ENCODE measurements around the gene SLC8A1.

DNA sequence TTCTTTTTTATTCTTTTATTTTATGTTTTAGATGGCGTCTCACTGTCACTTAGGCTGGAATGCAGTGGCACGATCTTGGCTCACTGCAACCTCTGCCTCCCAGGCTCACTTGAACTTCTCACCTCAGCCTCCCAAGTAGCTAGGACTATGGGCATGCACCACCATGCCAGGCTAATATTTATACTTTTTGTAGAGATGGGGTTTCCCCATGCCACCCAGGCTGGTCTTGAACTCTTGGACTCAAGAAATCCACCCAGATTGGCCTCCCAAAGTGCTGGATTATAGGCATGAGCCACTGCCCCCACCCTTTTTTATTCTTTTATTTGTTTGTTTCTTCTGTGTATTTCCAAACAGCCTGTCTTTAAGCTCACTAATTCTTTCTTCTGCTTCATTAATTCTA is 366.1 kb downstream of the SLC8A1 start:
- TF ChIP-seq POLR2A (IDR thresholded peaks at IDR 0.05), result no peak
- TF ChIP-seq, protein P1, sequence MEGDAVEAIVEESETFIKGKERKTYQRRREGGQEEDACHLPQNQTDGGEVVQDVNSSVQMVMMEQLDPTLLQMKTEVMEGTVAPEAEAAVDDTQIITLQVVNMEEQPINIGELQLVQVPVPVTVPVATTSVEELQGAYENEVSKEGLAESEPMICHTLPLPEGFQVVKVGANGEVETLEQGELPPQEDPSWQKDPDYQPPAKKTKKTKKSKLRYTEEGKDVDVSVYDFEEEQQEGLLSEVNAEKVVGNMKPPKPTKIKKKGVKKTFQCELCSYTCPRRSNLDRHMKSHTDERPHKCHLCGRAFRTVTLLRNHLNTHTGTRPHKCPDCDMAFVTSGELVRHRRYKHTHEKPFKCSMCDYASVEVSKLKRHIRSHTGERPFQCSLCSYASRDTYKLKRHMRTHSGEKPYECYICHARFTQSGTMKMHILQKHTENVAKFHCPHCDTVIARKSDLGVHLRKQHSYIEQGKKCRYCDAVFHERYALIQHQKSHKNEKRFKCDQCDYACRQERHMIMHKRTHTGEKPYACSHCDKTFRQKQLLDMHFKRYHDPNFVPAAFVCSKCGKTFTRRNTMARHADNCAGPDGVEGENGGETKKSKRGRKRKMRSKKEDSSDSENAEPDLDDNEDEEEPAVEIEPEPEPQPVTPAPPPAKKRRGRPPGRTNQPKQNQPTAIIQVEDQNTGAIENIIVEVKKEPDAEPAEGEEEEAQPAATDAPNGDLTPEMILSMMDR (IDR thresholded peaks at IDR 0.05), result no peak

All from breast epithelium (tissue), 3 donors.